Fibroblast of lung (primary cell): ENCODE results near the gene IGSF22.

Experiments
- CTCF ChIP-seq, 2 donors: IDR thresholded peaks in 1 of 2; conservative IDR thresholded peaks in 1 of 2; 1 replicate in 1 of 2; 2 replicates in 1 of 2; pipeline ENCODE4 v1.5.1; 2011 to 2012; ENCODE audit warnings: low read length in 2 of 2, control low read depth in 1 of 2, inconsistent platforms in 1 of 2, low read depth in 1 of 2, mild to moderate bottlenecking in 1 of 2
- EZH2 ChIP-seq: IDR thresholded peaks from 2 replicates; pipeline ENCODE4 v1.5.1; 2012; ENCODE audit warnings: low read length, control low read depth, mild to moderate bottlenecking; ENCODE audit errors: missing control alignments

GRCh38 chr11:18699848-18700261 lies 26.1 kb downstream of the IGSF22 start:
- TF ChIP-seq CTCF (conservative IDR thresholded peaks at IDR 0.05 in 1 of 2, IDR thresholded peaks at IDR 0.05 in 1 of 2; ENCODE audit: low read depth in 1 of 2, low read length in 2 of 2), result no peak
- TF ChIP-seq EZH2, result peak; percentile 35
